Erythroblast (primary cell): ENCODE measurements around the gene PYM1.

Source experiments
- DNase-seq, 2 experiments: peaks; one replicate each; lab custom pipeline; 2025; lab: John Stamatoyannopoulos, UW
- GATA1 ChIP-seq: IDR thresholded peaks from 2 replicates; pipeline ENCODE4 v1.6.1; 2011; ENCODE audit warnings: low read depth, mild to moderate bottlenecking, control low read depth, low read length, moderate library complexity
- POLR2A ChIP-seq: IDR thresholded peaks from 2 replicates; pipeline ENCODE4 v1.6.1; 2011; ENCODE audit warnings: mild to moderate bottlenecking, low read length

The PYM1 gene

GRCh38 chr12:55957106-55957859, 29.6 kb upstream of the PYM1 start:
- TF ChIP-seq POLR2A (no peak), GATA1 (no peak)
- no peak for DNase-seq

DNA sequence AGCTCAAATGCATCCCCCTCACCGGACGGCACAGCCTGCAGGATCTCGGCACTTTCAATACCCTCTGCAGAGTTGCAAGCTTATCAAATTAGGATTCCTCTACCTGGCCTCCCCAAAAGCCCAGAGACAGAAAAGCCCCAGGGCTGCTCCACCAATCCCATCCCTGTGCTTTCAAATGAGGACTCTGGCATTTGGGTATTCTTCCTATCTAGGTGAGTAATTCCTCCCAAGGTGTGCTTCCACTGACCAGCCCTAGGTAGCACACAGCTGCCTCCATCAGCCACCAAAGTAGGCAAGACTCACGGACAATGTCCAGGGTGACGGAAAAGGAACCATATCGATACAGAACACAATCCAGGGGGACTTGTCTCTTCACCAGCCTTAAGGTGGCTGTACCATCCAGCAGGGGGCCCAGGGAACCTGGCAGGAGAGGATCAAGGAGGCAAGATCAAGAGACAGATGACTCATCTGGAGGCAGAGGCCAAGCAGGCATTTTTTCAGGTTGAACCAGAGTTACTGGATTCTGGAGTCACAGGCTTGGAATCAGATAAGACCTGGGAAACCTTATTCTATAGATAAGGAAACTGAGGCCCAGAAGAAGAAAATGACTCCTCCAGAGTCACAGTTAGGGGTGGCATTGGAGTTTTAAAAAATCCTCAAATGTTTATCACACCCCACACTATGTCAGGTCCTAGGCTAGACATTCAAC, 28.3 kb upstream of the PYM1 start:
- TF ChIP-seq GATA1 (no peak), POLR2A (peak; percentile 9)
- DNase-seq: peak; percentile 39 to 59

DNA sequence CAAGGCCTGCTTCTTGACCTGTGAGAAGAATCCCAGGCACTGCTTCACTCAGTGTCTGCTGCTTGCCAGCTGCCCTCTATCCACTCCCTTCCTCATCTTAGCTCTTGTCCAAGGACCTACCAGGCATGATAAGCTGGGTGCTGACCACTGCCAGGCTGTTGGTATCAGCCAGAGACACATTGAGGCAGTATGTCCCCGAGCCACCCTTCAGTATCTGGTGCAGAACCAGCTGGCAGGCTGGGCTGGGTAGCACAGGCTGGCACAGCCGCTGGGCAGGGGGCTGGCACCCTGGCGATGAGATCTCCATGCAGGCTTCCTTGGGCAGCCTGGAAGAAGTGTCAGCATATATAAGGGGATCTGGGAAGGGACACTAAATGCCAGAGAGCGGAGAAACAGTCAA, 27.6 kb upstream of the PYM1 start:
- TF ChIP-seq GATA1 (no peak), POLR2A (peak; percentile 3)
- peak in 1 of 2 experiments; percentile 14 for DNase-seq

GRCh38 chr12:55946553-55946952, 18.9 kb upstream of the PYM1 start:
- DNase-seq: no peak
- no peak for TF ChIP-seq POLR2A
- no peak for TF ChIP-seq GATA1

- peak; percentile 61 to 72 for DNase-seq
- no peak for TF ChIP-seq GATA1
- no peak for TF ChIP-seq POLR2A
Measured at GRCh38 chr12:55942577-55943136, 15.0 kb upstream of the PYM1 start.

DNA sequence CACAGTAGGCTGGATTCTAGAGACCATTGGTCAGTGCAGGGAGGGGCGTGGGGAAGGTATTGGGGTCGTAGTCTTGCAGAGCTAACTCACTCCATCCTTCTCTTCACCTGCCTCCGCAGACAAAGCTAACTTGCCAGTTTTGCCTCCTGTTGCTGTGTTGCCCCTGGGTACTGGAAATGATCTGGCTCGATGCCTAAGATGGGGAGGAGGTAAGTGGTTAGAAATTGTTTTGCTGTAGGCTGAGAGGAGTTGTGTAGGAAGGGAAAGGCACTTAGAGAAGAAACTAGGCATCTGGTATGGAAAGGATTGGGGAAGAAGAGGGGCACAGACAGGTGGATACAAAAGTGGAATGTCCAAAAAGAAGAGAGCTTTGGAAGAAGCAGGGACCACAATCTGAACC, 14.4 kb upstream of the PYM1 start:
- no peak for TF ChIP-seq GATA1
- TF ChIP-seq POLR2A: no peak
- no peak for DNase-seq

DNA sequence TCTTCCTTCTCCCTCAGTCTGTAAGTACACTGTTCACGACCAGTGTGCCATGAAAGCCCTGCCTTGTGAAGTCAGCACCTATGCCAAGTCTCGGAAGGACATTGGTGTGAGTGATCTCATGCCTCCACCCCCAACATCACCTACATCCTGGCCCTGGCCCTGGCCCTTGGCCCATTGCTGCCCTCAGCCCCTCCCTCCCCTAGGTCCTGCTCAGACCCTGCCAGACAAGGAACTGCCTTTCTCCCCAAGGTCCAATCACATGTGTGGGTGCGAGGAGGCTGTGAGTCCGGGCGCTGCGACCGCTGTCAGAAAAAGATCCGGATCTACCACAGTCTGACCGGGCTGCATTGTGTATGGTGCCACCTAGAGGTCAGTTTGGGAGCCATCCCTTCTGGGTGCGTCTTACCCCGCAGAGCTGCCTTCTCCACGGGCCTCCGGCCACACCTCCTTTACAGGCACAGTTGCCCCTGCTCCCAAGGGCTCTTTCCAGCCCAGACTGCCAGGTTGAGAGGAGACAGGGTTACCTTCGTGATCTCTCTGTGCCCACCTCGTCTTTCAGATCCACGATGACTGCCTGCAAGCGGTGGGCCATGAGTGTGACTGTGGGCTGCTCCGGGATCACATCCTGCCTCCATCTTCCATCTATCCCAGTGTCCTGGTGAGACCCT, 12.5 kb upstream of the PYM1 start:
- DNase-seq: peak; percentile 88 to 92
- TF ChIP-seq GATA1: no peak
- TF ChIP-seq POLR2A: no peak

GRCh38 chr12:55938826-55939501, 11.3 kb upstream of the PYM1 start:
- TF ChIP-seq POLR2A: no peak
- TF ChIP-seq GATA1: no peak
- no peak for DNase-seq

DNA sequence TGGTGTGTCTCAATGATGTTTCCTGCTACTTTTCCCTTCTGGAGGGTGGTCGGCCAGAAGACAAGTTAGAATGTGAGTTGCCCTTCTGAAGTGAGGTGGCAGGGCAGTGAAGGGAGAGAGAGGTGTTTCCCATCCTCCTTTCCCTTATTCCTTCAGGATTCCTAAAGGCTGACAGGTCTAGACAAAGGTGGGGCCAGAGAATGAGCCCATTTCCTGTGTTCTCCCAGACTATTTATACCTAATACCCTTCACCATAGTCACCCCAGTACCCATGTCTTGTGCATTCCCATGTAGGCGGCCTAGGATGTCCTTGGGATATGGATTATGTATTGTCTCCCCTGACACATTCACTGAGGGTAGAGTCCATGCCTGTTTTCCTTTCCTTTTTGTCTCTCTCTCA, 10.3 kb upstream of the PYM1 start:
- no peak for DNase-seq

DNA sequence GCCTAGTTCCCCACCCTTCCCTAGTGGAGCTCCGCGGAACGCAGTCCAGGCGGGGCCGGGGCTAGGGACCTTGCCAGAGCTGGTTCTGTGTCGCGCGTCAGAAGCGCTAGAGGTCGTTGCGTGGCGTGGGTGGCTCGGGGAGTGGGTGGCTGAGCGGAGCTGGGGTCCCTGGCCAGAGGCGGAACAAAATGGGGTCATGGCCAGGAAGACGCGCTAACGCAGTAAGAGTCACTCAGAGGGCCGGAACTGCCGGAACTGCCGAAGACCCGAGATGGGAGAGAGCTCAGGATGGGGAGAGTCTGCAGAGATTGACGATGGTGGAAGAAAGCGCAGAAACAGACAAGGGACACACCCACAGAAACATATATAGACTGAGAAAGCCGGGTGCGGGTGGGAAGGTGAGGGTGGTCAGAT, 8.1 kb upstream of the PYM1 start:
- TF ChIP-seq GATA1 (no peak), POLR2A (no peak)
- DNase-seq: no peak

More for the DNA sequence above, 10.3 kb upstream of the PYM1 start:
- TF ChIP-seq POLR2A (no peak), GATA1 (no peak)

DNA sequence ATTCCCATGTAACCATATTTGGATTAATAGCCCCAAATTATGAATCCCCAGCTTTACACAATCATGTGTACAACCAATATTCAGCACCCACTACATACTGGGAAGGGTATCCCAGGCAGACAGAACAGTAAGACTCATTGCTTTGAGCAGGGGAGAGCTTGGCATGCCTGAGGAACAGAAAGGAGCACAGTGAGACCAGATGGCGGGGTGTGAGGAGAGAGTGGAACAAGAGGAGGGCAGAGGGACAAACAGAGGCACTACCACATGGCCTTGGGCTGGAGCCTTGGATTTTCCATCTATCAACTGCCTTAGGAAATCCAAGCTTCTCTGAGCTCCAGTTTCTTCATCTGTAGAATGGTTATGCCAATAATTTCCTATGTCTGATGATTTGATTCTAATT, 7.1 kb upstream of the PYM1 start:
- TF ChIP-seq GATA1: no peak
- TF ChIP-seq POLR2A: no peak
- DNase-seq: no peak

- DNase-seq: no peak
- TF ChIP-seq POLR2A: no peak
- no peak for TF ChIP-seq GATA1
Measured at GRCh38 chr12:55933799-55934742, 6.4 kb upstream of the PYM1 start.
